GM23338 (cell line): ENCODE data around the gene SVIL. TPM values are rescaled to one million over a fixed set of nuclear protein-coding genes. Genes with fewer than 3 reads are reported as not detected.

ENCODE experiments used
- ATAC-seq: fragments of 200-7000 bp; cut with Tn5 transposase; 3 replicates; pipeline ENCODE4 v1.9.1; 2020
- DNase-seq: peaks from one replicate; pipeline ENCODE4 v3.0.0-alpha.2; 2015; ENCODE audit warnings: low spot score
- H2AFZ ChIP-seq: fragments of 200-600 bp; sonication (generic); 2 replicates; pipeline ENCODE4 v1.8.0; 2016; ENCODE audit warnings: antibody characterized with exemption, mild to moderate bottlenecking, moderate library complexity
- H3F3A ChIP-seq: fragments of 200-600 bp; sonication (generic); replicated peaks from 2 replicates; pipeline ENCODE4 v1.8.0; 2017; ENCODE audit warnings: antibody characterized with exemption, mixed run types, low read depth
- H3K27ac ChIP-seq: fragments of 200-600 bp; sonication (generic); 2 replicates; pipeline ENCODE4 v1.6.1; 2016; ENCODE audit warnings: low read depth
- H3K27me3 ChIP-seq: fragments of 200-600 bp; sonication (generic); 2 replicates; pipeline ENCODE4 v1.8.0; 2016; ENCODE audit warnings: mild to moderate bottlenecking, mixed run types, moderate library complexity; ENCODE audit not compliant: insufficient read depth
- H3K36me3 ChIP-seq: fragments of 200-600 bp; sonication (generic); 2 replicates; pipeline ENCODE4 v1.8.0; 2016; ENCODE audit warnings: mild to moderate bottlenecking; ENCODE audit not compliant: insufficient read depth
- H3K4me1 ChIP-seq: fragments of 200-600 bp; sonication (generic); 2 replicates; pipeline ENCODE4 v1.8.0; 2016; ENCODE audit warnings: mild to moderate bottlenecking, moderate library complexity; ENCODE audit not compliant: insufficient read depth
- H3K4me2 ChIP-seq: fragments of 200-600 bp; sonication (generic); 2 replicates; pipeline ENCODE4 v1.7.1; 2017; ENCODE audit warnings: mixed run types
- H3K4me3 ChIP-seq: fragments of 200-600 bp; sonication (generic); 2 replicates; pipeline ENCODE4 v1.6.1; 2016; ENCODE audit warnings: mixed run types
- H3K79me2 ChIP-seq: fragments of 200-600 bp; sonication (generic); replicated peaks from 2 replicates; pipeline ENCODE4 v1.8.0; 2017; ENCODE audit warnings: mild to moderate bottlenecking; ENCODE audit not compliant: insufficient read depth
- H3K9me2 ChIP-seq: fragments of 200-600 bp; sonication (generic); 2 replicates; pipeline ENCODE4 v1.8.0; 2017; ENCODE audit not compliant: insufficient read depth
- H4K20me1 ChIP-seq: fragments of 200-600 bp; sonication (generic); replicated peaks from 2 replicates; pipeline ENCODE4 v1.8.0; 2017; ENCODE audit warnings: mild to moderate bottlenecking; ENCODE audit not compliant: insufficient read depth
- H3K27ac Mint-ChIP-seq: 2 replicates; pipeline ENCODE4 v1.8.0; 2020; ENCODE audit warnings: inconsistent platforms, mild to moderate bottlenecking, moderate library complexity, mixed read lengths
- H3K27me3 Mint-ChIP-seq: 3 replicates; pipeline ENCODE4 v1.8.0; 2022; ENCODE audit warnings: low read depth, mild to moderate bottlenecking, moderate library complexity, mixed read lengths, inconsistent platforms; ENCODE audit not compliant: insufficient read depth, poor library complexity
- H3K36me3 Mint-ChIP-seq: 3 replicates; pipeline ENCODE4 v1.8.0; 2021; ENCODE audit warnings: low read depth, mild to moderate bottlenecking, inconsistent platforms, moderate library complexity, mixed read lengths
- H3K4me1 Mint-ChIP-seq: 3 replicates; pipeline ENCODE4 v1.8.0; 2020; ENCODE audit warnings: mild to moderate bottlenecking, inconsistent platforms, mixed read lengths
- H3K4me3 Mint-ChIP-seq: 3 replicates; pipeline ENCODE4 v1.8.0; 2021; ENCODE audit warnings: moderate library complexity, mild to moderate bottlenecking, inconsistent platforms, mixed read lengths
- H3K9me3 Mint-ChIP-seq: 3 replicates; pipeline ENCODE4 v1.8.0; 2020; ENCODE audit warnings: moderate library complexity, mild to moderate bottlenecking, inconsistent platforms, mixed read lengths
- CREB1 ChIP-seq: fragments of 250-450 bp; sonication (Bioruptor Pico); IDR thresholded peaks from 2 replicates; pipeline ENCODE4 v1.5.0; 2020; ENCODE audit warnings: low read depth, mild to moderate bottlenecking, moderate library complexity
- EZH2 ChIP-seq: fragments of 200-600 bp; sonication (generic); IDR thresholded peaks from one replicate; pipeline ENCODE4 v1.8.0; 2017; ENCODE audit warnings: antibody characterized with exemption, mild to moderate bottlenecking, low read depth; ENCODE audit not compliant: unreplicated experiment
- EZH2phosphoT487 ChIP-seq: fragments of 200-600 bp; sonication (generic); IDR thresholded peaks from one replicate; pipeline ENCODE4 v1.8.1; 2018; ENCODE audit warnings: antibody characterized with exemption; ENCODE audit not compliant: unreplicated experiment
- JUNB ChIP-seq: IDR thresholded peaks from one replicate; pipeline ENCODE4 v1.6.1; 2016; ENCODE audit warnings: antibody characterized with exemption; ENCODE audit not compliant: unreplicated experiment
- NANOG ChIP-seq: IDR thresholded peaks from 2 replicates; pipeline ENCODE4 v1.6.1; 2016; ENCODE audit warnings: antibody characterized with exemption, borderline replicate concordance
- POLR2AphosphoS5 ChIP-seq: IDR thresholded peaks from 2 replicates; pipeline ENCODE4 v1.6.1; 2016; ENCODE audit warnings: antibody characterized with exemption, low read depth
- STAT1 ChIP-seq: IDR thresholded peaks from one replicate; pipeline ENCODE4 v1.6.1; 2016; ENCODE audit warnings: antibody characterized with exemption; ENCODE audit not compliant: unreplicated experiment
- ZNF114 ChIP-seq: fragments of 250-450 bp; sonication (Bioruptor Pico); IDR thresholded peaks from 2 replicates; pipeline ENCODE4 v1.5.0; 2020; ENCODE audit warnings: mild to moderate bottlenecking, moderate library complexity
- ZNF331 ChIP-seq: fragments of 250-450 bp; sonication (Bioruptor Pico); IDR thresholded peaks from 2 replicates; pipeline ENCODE4 v1.5.0; 2020; ENCODE audit warnings: low read depth, mild to moderate bottlenecking, moderate library complexity
- polyA plus RNA-seq: library from polyadenylated mRNA; unstranded; fragments of >200 nt; fragmentation: Nextera tagmentation; extraction: Ambion mirVana; gene quantifications from 2 replicates; pipeline ENCODE4 v1.2.1, GENCODE V29; 2016
- total RNA-seq: library from RNA; depleted of rRNA; stranded (reverse); fragments of >200 nt; shearing (Covaris generic); gene quantifications from 2 replicates; pipeline ENCODE4 v1.2.3, GENCODE V29; 2014
- TF ChIP-seq, protein P1 (sequence below): IDR thresholded peaks from one replicate; pipeline ENCODE4 v1.6.1; 2018; ENCODE audit warnings: antibody characterized with exemption; ENCODE audit not compliant: unreplicated experiment
- TF ChIP-seq, protein P2 (sequence below), 2 experiments: fragments of 200-600 bp in 1 of 2; sonication (generic) in 1 of 2; conservative IDR thresholded peaks; 2 replicates each; pipeline versions ENCODE4 v1.5.1 to v1.6.1; 2016 to 2017; ENCODE audit warnings: antibody characterized with exemption in 2 of 2, low read depth in 2 of 2, mild to moderate bottlenecking in 2 of 2, moderate library complexity in 1 of 2
- TF ChIP-seq, protein P3 (sequence below): IDR thresholded peaks from 2 replicates; pipeline ENCODE4 v1.6.1; 2016; ENCODE audit warnings: antibody characterized with exemption
- TF ChIP-seq, protein P4 (sequence below): fragments of 250-450 bp; sonication (Bioruptor Pico); IDR thresholded peaks from 2 replicates; pipeline ENCODE4 v1.5.0; 2020; ENCODE audit warnings: mild to moderate bottlenecking, moderate library complexity

Gene SVIL
- total and polyA plus RNA-seq, 2 experiments from 2014 or later: 8.8 to 34.9 TPM

DNA sequence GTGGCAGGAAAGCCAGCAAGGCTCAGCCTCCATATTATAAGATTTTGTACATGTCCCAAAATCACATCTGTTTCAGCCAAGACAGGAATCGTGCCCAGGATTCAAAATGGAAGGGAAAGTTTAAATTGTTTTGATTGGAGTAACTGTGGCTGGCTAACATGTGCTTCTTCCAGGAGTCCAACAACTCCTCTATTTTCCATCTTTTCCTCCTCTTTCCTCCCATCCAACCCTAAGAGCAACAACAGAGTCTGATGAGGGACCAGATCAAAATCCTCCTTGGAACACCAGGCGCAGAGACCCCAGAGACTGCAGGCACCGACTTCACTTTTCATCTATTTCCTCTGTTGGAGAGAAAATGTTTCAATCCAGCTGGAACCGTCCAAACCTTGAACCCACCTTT is 36.0 kb upstream of the SVIL start:
- Mint-ChIP-seq H3K4me1 (peaks cover 14% of the 10 kb centered on the region), H3K9me3 (peaks cover 24% of the 10 kb centered on the region), H3K36me3 (peaks cover 27% of the 10 kb centered on the region), H3K4me3 (no peak overlapping the region), H3K27ac (no peak overlapping the region), H3K27me3 (peaks cover 3% of the 10 kb centered on the region)
- no peak overlapping the region for H2AFZ ChIP-seq
- H3K4me1 ChIP-seq: peaks cover 15% of the 10 kb centered on the region
- H4K20me1 ChIP-seq: no peaks in the 10 kb centered on the region
- TF ChIP-seq, protein P1, sequence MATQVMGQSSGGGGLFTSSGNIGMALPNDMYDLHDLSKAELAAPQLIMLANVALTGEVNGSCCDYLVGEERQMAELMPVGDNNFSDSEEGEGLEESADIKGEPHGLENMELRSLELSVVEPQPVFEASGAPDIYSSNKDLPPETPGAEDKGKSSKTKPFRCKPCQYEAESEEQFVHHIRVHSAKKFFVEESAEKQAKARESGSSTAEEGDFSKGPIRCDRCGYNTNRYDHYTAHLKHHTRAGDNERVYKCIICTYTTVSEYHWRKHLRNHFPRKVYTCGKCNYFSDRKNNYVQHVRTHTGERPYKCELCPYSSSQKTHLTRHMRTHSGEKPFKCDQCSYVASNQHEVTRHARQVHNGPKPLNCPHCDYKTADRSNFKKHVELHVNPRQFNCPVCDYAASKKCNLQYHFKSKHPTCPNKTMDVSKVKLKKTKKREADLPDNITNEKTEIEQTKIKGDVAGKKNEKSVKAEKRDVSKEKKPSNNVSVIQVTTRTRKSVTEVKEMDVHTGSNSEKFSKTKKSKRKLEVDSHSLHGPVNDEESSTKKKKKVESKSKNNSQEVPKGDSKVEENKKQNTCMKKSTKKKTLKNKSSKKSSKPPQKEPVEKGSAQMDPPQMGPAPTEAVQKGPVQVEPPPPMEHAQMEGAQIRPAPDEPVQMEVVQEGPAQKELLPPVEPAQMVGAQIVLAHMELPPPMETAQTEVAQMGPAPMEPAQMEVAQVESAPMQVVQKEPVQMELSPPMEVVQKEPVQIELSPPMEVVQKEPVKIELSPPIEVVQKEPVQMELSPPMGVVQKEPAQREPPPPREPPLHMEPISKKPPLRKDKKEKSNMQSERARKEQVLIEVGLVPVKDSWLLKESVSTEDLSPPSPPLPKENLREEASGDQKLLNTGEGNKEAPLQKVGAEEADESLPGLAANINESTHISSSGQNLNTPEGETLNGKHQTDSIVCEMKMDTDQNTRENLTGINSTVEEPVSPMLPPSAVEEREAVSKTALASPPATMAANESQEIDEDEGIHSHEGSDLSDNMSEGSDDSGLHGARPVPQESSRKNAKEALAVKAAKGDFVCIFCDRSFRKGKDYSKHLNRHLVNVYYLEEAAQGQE: no peak
- no peak for TF ChIP-seq NANOG
- no peak for TF ChIP-seq EZH2
- TF ChIP-seq JUNB: no peak
- no peak for TF ChIP-seq CREB1 (CRISPR knock-in tag)
- no peak for TF ChIP-seq ZNF331 (CRISPR knock-in tag)
- TF ChIP-seq POLR2AphosphoS5: no peak
- TF ChIP-seq, protein P2, sequence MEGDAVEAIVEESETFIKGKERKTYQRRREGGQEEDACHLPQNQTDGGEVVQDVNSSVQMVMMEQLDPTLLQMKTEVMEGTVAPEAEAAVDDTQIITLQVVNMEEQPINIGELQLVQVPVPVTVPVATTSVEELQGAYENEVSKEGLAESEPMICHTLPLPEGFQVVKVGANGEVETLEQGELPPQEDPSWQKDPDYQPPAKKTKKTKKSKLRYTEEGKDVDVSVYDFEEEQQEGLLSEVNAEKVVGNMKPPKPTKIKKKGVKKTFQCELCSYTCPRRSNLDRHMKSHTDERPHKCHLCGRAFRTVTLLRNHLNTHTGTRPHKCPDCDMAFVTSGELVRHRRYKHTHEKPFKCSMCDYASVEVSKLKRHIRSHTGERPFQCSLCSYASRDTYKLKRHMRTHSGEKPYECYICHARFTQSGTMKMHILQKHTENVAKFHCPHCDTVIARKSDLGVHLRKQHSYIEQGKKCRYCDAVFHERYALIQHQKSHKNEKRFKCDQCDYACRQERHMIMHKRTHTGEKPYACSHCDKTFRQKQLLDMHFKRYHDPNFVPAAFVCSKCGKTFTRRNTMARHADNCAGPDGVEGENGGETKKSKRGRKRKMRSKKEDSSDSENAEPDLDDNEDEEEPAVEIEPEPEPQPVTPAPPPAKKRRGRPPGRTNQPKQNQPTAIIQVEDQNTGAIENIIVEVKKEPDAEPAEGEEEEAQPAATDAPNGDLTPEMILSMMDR (conservative IDR thresholded peaks at IDR 0.05; ENCODE audit: low read depth in 2 of 2): no peak
- no peak for TF ChIP-seq EZH2phosphoT487
- no peak for TF ChIP-seq STAT1
- TF ChIP-seq ZNF114: no peak
- TF ChIP-seq, protein P3, sequence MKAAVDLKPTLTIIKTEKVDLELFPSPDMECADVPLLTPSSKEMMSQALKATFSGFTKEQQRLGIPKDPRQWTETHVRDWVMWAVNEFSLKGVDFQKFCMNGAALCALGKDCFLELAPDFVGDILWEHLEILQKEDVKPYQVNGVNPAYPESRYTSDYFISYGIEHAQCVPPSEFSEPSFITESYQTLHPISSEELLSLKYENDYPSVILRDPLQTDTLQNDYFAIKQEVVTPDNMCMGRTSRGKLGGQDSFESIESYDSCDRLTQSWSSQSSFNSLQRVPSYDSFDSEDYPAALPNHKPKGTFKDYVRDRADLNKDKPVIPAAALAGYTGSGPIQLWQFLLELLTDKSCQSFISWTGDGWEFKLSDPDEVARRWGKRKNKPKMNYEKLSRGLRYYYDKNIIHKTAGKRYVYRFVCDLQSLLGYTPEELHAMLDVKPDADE: no peak
- TF ChIP-seq, protein P4, sequence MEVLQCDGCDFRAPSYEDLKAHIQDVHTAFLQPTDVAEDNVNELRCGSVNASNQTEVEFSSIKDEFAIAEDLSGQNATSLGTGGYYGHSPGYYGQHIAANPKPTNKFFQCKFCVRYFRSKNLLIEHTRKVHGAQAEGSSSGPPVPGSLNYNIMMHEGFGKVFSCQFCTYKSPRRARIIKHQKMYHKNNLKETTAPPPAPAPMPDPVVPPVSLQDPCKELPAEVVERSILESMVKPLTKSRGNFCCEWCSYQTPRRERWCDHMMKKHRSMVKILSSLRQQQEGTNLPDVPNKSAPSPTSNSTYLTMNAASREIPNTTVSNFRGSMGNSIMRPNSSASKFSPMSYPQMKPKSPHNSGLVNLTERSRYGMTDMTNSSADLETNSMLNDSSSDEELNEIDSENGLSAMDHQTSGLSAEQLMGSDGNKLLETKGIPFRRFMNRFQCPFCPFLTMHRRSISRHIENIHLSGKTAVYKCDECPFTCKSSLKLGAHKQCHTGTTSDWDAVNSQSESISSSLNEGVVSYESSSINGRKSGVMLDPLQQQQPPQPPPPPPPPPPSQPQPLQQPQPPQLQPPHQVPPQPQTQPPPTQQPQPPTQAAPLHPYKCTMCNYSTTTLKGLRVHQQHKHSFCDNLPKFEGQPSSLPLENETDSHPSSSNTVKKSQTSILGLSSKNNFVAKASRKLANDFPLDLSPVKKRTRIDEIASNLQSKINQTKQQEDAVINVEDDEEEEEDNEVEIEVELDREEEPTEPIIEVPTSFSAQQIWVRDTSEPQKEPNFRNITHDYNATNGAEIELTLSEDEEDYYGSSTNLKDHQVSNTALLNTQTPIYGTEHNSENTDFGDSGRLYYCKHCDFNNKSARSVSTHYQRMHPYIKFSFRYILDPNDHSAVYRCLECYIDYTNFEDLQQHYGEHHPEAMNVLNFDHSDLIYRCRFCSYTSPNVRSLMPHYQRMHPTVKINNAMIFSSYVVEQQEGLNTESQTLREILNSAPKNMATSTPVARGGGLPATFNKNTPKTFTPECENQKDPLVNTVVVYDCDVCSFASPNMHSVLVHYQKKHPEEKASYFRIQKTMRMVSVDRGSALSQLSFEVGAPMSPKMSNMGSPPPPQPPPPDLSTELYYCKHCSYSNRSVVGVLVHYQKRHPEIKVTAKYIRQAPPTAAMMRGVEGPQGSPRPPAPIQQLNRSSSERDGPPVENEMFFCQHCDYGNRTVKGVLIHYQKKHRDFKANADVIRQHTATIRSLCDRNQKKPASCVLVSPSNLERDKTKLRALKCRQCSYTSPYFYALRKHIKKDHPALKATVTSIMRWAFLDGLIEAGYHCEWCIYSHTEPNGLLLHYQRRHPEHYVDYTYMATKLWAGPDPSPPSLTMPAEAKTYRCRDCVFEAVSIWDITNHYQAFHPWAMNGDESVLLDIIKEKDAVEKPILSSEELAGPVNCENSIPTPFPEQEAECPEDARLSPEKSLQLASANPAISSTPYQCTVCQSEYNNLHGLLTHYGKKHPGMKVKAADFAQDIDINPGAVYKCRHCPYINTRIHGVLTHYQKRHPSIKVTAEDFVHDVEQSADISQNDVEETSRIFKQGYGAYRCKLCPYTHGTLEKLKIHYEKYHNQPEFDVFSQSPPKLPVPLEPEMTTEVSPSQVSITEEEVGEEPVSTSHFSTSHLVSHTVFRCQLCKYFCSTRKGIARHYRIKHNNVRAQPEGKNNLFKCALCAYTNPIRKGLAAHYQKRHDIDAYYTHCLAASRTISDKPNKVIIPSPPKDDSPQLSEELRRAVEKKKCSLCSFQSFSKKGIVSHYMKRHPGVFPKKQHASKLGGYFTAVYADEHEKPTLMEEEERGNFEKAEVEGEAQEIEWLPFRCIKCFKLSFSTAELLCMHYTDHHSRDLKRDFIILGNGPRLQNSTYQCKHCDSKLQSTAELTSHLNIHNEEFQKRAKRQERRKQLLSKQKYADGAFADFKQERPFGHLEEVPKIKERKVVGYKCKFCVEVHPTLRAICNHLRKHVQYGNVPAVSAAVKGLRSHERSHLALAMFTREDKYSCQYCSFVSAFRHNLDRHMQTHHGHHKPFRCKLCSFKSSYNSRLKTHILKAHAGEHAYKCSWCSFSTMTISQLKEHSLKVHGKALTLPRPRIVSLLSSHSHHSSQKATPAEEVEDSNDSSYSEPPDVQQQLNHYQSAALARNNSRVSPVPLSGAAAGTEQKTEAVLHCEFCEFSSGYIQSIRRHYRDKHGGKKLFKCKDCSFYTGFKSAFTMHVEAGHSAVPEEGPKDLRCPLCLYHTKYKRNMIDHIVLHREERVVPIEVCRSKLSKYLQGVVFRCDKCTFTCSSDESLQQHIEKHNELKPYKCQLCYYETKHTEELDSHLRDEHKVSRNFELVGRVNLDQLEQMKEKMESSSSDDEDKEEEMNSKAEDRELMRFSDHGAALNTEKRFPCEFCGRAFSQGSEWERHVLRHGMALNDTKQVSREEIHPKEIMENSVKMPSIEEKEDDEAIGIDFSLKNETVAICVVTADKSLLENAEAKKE (CRISPR knock-in tag): no peak
- H3K36me3 ChIP-seq: no peaks in the 10 kb centered on the region
- no peaks in the 10 kb centered on the region for H3K27me3 ChIP-seq
- no peaks in the 10 kb centered on the region for H3K9me2 ChIP-seq
- H3F3A ChIP-seq: no peaks in the 10 kb centered on the region
- no peak overlapping the region for H3K4me2 ChIP-seq
- no peaks in the 10 kb centered on the region for H3K79me2 ChIP-seq
- no peak for ATAC-seq
- H3K27ac ChIP-seq: no peak overlapping the region
- DNase-seq: no peak
- no peak overlapping the region for H3K4me3 ChIP-seq
